Measurements from ENCODE around the gene GALNT1.

DNA sequence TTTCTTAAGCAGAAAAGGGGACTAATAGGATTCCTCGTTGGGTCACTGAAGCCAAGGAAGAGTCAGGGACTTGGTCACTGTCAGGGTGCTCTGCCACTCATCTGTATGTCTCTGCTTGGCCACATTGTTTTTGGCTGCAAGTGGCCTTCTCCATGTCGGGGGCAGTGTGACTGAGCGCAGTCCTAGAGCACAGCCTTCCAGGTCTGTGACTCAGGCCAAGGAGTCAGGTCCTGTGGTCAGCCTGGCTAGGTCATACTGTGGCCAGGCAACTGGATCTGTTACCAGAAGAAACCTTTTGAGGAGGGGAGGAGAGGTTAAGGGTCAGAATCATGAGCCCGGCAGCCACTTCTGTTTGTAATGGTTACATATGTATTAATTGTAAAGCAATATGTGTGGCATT, 61.3 kb downstream of the GALNT1 start:
- TF ChIP-seq, protein P1, sequence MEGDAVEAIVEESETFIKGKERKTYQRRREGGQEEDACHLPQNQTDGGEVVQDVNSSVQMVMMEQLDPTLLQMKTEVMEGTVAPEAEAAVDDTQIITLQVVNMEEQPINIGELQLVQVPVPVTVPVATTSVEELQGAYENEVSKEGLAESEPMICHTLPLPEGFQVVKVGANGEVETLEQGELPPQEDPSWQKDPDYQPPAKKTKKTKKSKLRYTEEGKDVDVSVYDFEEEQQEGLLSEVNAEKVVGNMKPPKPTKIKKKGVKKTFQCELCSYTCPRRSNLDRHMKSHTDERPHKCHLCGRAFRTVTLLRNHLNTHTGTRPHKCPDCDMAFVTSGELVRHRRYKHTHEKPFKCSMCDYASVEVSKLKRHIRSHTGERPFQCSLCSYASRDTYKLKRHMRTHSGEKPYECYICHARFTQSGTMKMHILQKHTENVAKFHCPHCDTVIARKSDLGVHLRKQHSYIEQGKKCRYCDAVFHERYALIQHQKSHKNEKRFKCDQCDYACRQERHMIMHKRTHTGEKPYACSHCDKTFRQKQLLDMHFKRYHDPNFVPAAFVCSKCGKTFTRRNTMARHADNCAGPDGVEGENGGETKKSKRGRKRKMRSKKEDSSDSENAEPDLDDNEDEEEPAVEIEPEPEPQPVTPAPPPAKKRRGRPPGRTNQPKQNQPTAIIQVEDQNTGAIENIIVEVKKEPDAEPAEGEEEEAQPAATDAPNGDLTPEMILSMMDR (conservative IDR thresholded peaks at IDR 0.05; ENCODE audit: low read depth, low read length) = no peak
- TF ChIP-seq EZH2 (IDR thresholded peaks at IDR 0.05; ENCODE audit: borderline replicate concordance, low read depth, low read length, poor library complexity, severe bottlenecking) = no peak
